Mammary epithelial cell (primary cell): ENCODE data around the gene PCDHGC4.
A peak's percentile ranks its signal among the peaks of the same experiment; 100 is the strongest.

Source experiments
- CTCF ChIP-seq, 2 donors: IDR thresholded peaks in 1 of 2; conservative IDR thresholded peaks in 1 of 2; 2 replicates each; pipeline ENCODE4 v1.5.1; 2011 to 2012; ENCODE audit warnings: inconsistent platforms in 2 of 2, low read length in 2 of 2, mild to moderate bottlenecking in 2 of 2, control low read depth in 1 of 2, low read depth in 1 of 2; ENCODE audit not compliant: insufficient read depth in 1 of 2; ENCODE audit errors: extremely low read depth in 1 of 2
- EZH2 ChIP-seq: IDR thresholded peaks from 2 replicates; pipeline ENCODE4 v1.6.1; 2012; ENCODE audit warnings: low read length, inconsistent platforms, borderline replicate concordance

- TF ChIP-seq CTCF (conservative IDR thresholded peaks at IDR 0.05 in 1 of 2, IDR thresholded peaks at IDR 0.05 in 1 of 2; ENCODE audit: extremely low read depth in 1 of 2, insufficient read depth in 1 of 2, low read depth in 1 of 2, low read length in 2 of 2) (peak; percentile 14 to 46), EZH2 (no peak)
Measured at GRCh38 chr5:141475625-141476131, 9.2 kb upstream of the PCDHGC4 start, which contains the start of gene PCDHGC3.
